ENCODE data around the gene ESPN. TPM values are rescaled to one million over a fixed set of nuclear protein-coding genes. Genes with fewer than 3 reads are reported as not detected.

Gene ESPN
- total RNA-seq, 1 experiment from 2014 or later: 8.5 TPM

GRCh38 chr1:6416295-6416656 is 8.3 kb upstream of the ESPN start (continued):
- TF ChIP-seq SIN3A (IDR thresholded peaks at IDR 0.05; ENCODE audit: borderline replicate concordance, insufficient read depth, low read depth, low read length): no peak

- in situ Hi-C loops (cut with HindIII; ENCODE audit: low pct_unique_long_range_greater_than_20kb, low sequenced_read_pairs) (no loop called here), intact Hi-C loops (cut with micrococcal nuclease; ENCODE audit: unreplicated experiment) (no loop called here)
- H3K27me3 ChIP-seq (ENCODE audit: control insufficient read depth, insufficient read depth, low read length): no peaks in the 10 kb centered on the region
- BruUV-seq (replicated peaks): no TSS peak
- ChIA-PET POLR2A (no interaction called here), CTCF (no interaction called here)
- DNase-seq (ENCODE audit: low read depth, low spot score) (no peak), ATAC-seq (no peak)
- peaks cover 17% of the 10 kb centered on the region for H3K4me1 ChIP-seq (ENCODE audit: control insufficient read depth, insufficient read depth, low read length)
- no peaks in the 10 kb centered on the region; the same call in 1 of the 2 replicates for H3K36me3 ChIP-seq (ENCODE audit: control insufficient read depth, insufficient read depth, low read length)
- H3K27ac ChIP-seq (ENCODE audit: low read length): no peak overlapping the region
- TF ChIP-seq POLR2AphosphoS5 (IDR thresholded peaks at IDR 0.05; ENCODE audit: low read depth, low read length) (no peak), CTCF (IDR thresholded peaks at IDR 0.05) (no peak), REST (IDR thresholded peaks at IDR 0.05; ENCODE audit: insufficient read depth in 1 of 2, low read depth in 2 of 2, low read length in 1 of 2) (no peak), SIN3A (IDR thresholded peaks at IDR 0.05; ENCODE audit: borderline replicate concordance, insufficient read depth, low read depth, low read length) (no peak), TCF7L2 (IDR thresholded peaks at IDR 0.05; ENCODE audit: low read depth, low read length) (no peak)
- no peaks in the 10 kb centered on the region for H3K9me3 ChIP-seq (ENCODE audit: control insufficient read depth, insufficient read depth, low read depth, low read length)
- H3K4me3 ChIP-seq (ENCODE audit: low read depth in 2 of 2, low read length in 2 of 2): no peak overlapping the region
Observed at GRCh38 chr1:6416906-6417305, 7.7 kb upstream of the ESPN start.

GRCh38 chr1:6417961-6418667 is 6.5 kb upstream of the ESPN start:
- in situ Hi-C loops (cut with HindIII; ENCODE audit: low pct_unique_long_range_greater_than_20kb, low sequenced_read_pairs) (no loop called here), intact Hi-C loops (cut with micrococcal nuclease; ENCODE audit: unreplicated experiment) (no loop called here)
- no peak for DNase-seq (ENCODE audit: low read depth, low spot score)
- peaks cover 17% of the 10 kb centered on the region for H3K4me1 ChIP-seq (ENCODE audit: control insufficient read depth, insufficient read depth, low read length)
- no TSS peak for BruUV-seq (replicated peaks)
- H3K36me3 ChIP-seq (ENCODE audit: control insufficient read depth, insufficient read depth, low read length): no peaks in the 10 kb centered on the region; the same call in 1 of the 2 replicates
- no peak overlapping the region for H3K4me3 ChIP-seq (ENCODE audit: low read depth in 2 of 2, low read length in 2 of 2)
- H3K27me3 ChIP-seq (ENCODE audit: control insufficient read depth, insufficient read depth, low read length): no peaks in the 10 kb centered on the region
- TF ChIP-seq REST (IDR thresholded peaks at IDR 0.05; ENCODE audit: insufficient read depth in 1 of 2, low read depth in 2 of 2, low read length in 1 of 2): no peak
- TF ChIP-seq POLR2AphosphoS5 (IDR thresholded peaks at IDR 0.05; ENCODE audit: low read depth, low read length): no peak
- TF ChIP-seq CTCF (IDR thresholded peaks at IDR 0.05): no peak
- TF ChIP-seq TCF7L2 (IDR thresholded peaks at IDR 0.05; ENCODE audit: low read depth, low read length): no peak
- TF ChIP-seq SIN3A (IDR thresholded peaks at IDR 0.05; ENCODE audit: borderline replicate concordance, insufficient read depth, low read depth, low read length): no peak
- no peak for ATAC-seq
- H3K9me3 ChIP-seq (ENCODE audit: control insufficient read depth, insufficient read depth, low read depth, low read length): no peaks in the 10 kb centered on the region
- POLR2A ChIA-PET: no interaction called here
- CTCF ChIA-PET: interaction anchor here (0.5 to 0.9 kb wide), 2 partner anchors 17 to 19 kb away, joined by 3 to 5 read pairs; no protein-coding TSS in a partner anchor
- no peak overlapping the region for H3K27ac ChIP-seq (ENCODE audit: low read length)

Data from Panc1 (cell line).